EH (cell line): ENCODE results near the gene RGR.

Source experiments
- DNase-seq: peaks from one replicate; pipeline ENCODE4 v3.0.0-alpha.2; 2015; ENCODE audit warnings: low read depth

RGR gene

GRCh38 chr10:84244651-84245270 lies at the start of gene RGR:
Gene RGR (plus strand): TSS chr10:84245053. CDS start chr10:84245091, 38 bp downstream.
- no peak for DNase-seq

- DNase-seq: no peak
Observed at GRCh38 chr10:84196083-84196482, 48.8 kb upstream of the RGR start.

- no peak for DNase-seq
Observed at GRCh38 chr10:84196941-84197340, 47.9 kb upstream of the RGR start.

- no peak for DNase-seq
Observed at GRCh38 chr10:84197643-84198042, 47.2 kb upstream of the RGR start.

- DNase-seq: no peak
Observed at GRCh38 chr10:84198206-84198915, 46.5 kb upstream of the RGR start.

GRCh38 chr10:84200537-84201243 lies 44.2 kb upstream of the RGR start:
- no peak for DNase-seq

- no peak for DNase-seq
Observed at GRCh38 chr10:84201244-84201606, 43.6 kb upstream of the RGR start.

GRCh38 chr10:84201682-84202081 lies 43.2 kb upstream of the RGR start:
- DNase-seq: no peak

GRCh38 chr10:84202349-84202748 lies 42.5 kb upstream of the RGR start:
- no peak for DNase-seq

GRCh38 chr10:84204122-84204521 lies 40.7 kb upstream of the RGR start:
- DNase-seq: no peak

- no peak for DNase-seq
Observed at GRCh38 chr10:84204610-84205009, 40.2 kb upstream of the RGR start.

- peak; percentile 47 for DNase-seq
Observed at GRCh38 chr10:84205049-84205852, 39.6 kb upstream of the RGR start.

GRCh38 chr10:84205853-84206525 lies 38.9 kb upstream of the RGR start:
- no peak for DNase-seq

- DNase-seq: no peak
Observed at GRCh38 chr10:84208023-84208422, 36.8 kb upstream of the RGR start.

- no peak for DNase-seq
Observed at GRCh38 chr10:84211566-84211965, 33.3 kb upstream of the RGR start.

GRCh38 chr10:84212014-84212413 lies 32.8 kb upstream of the RGR start:
- DNase-seq: no peak

GRCh38 chr10:84213076-84213475 lies 31.8 kb upstream of the RGR start:
- DNase-seq: no peak

- DNase-seq: no peak
Observed at GRCh38 chr10:84214046-84214572, 30.7 kb upstream of the RGR start.

GRCh38 chr10:84214612-84215235 lies 30.1 kb upstream of the RGR start:
- DNase-seq: no peak

- DNase-seq: no peak
Observed at GRCh38 chr10:84216834-84217233, 28.0 kb upstream of the RGR start.

GRCh38 chr10:84217746-84218145 lies 27.1 kb upstream of the RGR start:
- DNase-seq: no peak
